ENCODE measurements around the gene NCK1.

- TF ChIP-seq RBBP5 (IDR thresholded peaks at IDR 0.05; ENCODE audit: borderline replicate concordance, insufficient read depth, low read length, poor library complexity, severe bottlenecking) = no peak
- no peak for TF ChIP-seq FOXP1 (CRISPR knock-in tag; IDR thresholded peaks at IDR 0.05)
- TF ChIP-seq U2AF2 (optimal IDR thresholded peaks at IDR 0.05; ENCODE audit: low read depth, low read length) = no peak
- no peak for TF ChIP-seq JUN (IDR thresholded peaks at IDR 0.05; ENCODE audit: borderline replicate concordance, low read depth, low read length)
- no peak for TF ChIP-seq JUN (CRISPR knock-in tag; IDR thresholded peaks at IDR 0.05; ENCODE audit: borderline replicate concordance)
- TF ChIP-seq TAF1 (IDR thresholded peaks at IDR 0.05; ENCODE audit: control insufficient read depth, extremely low read depth, insufficient read depth, low read length, severe bottlenecking) = no peak
- no peak for TF ChIP-seq MEIS2 (IDR thresholded peaks at IDR 0.05; ENCODE audit: partially characterized antibody)
- TF ChIP-seq CBX2 (IDR thresholded peaks at IDR 0.05; ENCODE audit: insufficient read depth, low read length, poor library complexity, severe bottlenecking) = no peak
- TF ChIP-seq SETDB1 (IDR thresholded peaks at IDR 0.05; ENCODE audit: low read length) = no peak
- TF ChIP-seq, protein P1, sequence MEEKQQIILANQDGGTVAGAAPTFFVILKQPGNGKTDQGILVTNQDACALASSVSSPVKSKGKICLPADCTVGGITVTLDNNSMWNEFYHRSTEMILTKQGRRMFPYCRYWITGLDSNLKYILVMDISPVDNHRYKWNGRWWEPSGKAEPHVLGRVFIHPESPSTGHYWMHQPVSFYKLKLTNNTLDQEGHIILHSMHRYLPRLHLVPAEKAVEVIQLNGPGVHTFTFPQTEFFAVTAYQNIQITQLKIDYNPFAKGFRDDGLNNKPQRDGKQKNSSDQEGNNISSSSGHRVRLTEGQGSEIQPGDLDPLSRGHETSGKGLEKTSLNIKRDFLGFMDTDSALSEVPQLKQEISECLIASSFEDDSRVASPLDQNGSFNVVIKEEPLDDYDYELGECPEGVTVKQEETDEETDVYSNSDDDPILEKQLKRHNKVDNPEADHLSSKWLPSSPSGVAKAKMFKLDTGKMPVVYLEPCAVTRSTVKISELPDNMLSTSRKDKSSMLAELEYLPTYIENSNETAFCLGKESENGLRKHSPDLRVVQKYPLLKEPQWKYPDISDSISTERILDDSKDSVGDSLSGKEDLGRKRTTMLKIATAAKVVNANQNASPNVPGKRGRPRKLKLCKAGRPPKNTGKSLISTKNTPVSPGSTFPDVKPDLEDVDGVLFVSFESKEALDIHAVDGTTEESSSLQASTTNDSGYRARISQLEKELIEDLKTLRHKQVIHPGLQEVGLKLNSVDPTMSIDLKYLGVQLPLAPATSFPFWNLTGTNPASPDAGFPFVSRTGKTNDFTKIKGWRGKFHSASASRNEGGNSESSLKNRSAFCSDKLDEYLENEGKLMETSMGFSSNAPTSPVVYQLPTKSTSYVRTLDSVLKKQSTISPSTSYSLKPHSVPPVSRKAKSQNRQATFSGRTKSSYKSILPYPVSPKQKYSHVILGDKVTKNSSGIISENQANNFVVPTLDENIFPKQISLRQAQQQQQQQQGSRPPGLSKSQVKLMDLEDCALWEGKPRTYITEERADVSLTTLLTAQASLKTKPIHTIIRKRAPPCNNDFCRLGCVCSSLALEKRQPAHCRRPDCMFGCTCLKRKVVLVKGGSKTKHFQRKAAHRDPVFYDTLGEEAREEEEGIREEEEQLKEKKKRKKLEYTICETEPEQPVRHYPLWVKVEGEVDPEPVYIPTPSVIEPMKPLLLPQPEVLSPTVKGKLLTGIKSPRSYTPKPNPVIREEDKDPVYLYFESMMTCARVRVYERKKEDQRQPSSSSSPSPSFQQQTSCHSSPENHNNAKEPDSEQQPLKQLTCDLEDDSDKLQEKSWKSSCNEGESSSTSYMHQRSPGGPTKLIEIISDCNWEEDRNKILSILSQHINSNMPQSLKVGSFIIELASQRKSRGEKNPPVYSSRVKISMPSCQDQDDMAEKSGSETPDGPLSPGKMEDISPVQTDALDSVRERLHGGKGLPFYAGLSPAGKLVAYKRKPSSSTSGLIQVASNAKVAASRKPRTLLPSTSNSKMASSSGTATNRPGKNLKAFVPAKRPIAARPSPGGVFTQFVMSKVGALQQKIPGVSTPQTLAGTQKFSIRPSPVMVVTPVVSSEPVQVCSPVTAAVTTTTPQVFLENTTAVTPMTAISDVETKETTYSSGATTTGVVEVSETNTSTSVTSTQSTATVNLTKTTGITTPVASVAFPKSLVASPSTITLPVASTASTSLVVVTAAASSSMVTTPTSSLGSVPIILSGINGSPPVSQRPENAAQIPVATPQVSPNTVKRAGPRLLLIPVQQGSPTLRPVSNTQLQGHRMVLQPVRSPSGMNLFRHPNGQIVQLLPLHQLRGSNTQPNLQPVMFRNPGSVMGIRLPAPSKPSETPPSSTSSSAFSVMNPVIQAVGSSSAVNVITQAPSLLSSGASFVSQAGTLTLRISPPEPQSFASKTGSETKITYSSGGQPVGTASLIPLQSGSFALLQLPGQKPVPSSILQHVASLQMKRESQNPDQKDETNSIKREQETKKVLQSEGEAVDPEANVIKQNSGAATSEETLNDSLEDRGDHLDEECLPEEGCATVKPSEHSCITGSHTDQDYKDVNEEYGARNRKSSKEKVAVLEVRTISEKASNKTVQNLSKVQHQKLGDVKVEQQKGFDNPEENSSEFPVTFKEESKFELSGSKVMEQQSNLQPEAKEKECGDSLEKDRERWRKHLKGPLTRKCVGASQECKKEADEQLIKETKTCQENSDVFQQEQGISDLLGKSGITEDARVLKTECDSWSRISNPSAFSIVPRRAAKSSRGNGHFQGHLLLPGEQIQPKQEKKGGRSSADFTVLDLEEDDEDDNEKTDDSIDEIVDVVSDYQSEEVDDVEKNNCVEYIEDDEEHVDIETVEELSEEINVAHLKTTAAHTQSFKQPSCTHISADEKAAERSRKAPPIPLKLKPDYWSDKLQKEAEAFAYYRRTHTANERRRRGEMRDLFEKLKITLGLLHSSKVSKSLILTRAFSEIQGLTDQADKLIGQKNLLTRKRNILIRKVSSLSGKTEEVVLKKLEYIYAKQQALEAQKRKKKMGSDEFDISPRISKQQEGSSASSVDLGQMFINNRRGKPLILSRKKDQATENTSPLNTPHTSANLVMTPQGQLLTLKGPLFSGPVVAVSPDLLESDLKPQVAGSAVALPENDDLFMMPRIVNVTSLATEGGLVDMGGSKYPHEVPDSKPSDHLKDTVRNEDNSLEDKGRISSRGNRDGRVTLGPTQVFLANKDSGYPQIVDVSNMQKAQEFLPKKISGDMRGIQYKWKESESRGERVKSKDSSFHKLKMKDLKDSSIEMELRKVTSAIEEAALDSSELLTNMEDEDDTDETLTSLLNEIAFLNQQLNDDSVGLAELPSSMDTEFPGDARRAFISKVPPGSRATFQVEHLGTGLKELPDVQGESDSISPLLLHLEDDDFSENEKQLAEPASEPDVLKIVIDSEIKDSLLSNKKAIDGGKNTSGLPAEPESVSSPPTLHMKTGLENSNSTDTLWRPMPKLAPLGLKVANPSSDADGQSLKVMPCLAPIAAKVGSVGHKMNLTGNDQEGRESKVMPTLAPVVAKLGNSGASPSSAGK (IDR thresholded peaks at IDR 0.05) = no peak
These were observed 22.5 kb upstream of the NCK1 start for GRCh38 chr3:136839556-136839931.
